Measurements from ENCODE around the gene ALX4. TPM values are rescaled to one million over a fixed set of nuclear protein-coding genes. Genes with fewer than 3 reads are reported as not detected.

Gene ALX4
- total and polyA plus RNA-seq, 11 donors, result 0.03 to 0.24 (median 0.10) TPM; not detected in 3

DNA sequence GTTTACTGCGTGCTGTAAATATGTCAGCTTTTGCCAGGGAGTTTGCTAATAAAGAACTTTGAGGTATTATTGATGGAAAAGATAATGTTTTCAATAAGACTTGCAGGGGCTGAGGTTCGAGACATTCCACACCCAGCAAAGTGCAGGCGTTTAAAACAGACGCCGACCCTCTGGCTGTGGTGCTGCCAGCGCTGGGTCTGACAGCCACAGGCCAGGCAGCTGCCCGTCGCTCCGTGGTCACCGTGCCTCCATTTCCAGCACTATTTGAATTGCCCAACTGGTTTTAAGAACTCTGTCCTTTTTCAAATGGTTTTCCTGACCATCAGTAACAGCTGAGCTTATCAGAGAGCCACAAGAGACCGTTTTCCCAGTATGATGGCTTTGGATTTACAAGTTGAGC is 28.1 kb upstream of the ALX4 start:
- ATAC-seq, result no peak
- H3K27me3 ChIP-seq, result peaks cover 0 to 61% (median 11%) of the 10 kb centered on the region in 9 donors
- no peak for DNase-seq

DNA sequence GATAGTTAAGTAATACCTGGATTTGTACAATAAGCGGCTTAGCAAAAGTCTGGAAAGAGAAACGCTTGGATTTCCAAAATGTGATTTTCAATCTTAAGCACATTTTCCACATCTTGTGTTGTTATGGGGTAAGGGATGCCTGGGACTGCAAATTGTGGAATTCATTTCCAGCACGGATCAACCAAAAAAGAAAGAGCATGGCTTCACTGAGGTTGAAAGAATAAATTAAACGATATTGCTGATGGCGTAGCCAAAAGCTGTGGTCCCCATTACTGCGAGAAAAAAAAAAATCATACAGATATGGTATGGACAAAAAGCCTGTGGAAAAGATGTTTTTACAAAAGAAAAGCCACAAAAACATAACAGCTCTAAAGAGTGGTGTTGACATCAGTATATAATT is 26.0 kb upstream of the ALX4 start:
- WGBS, 4 donors, result 64 to 73% (median 67%) methylated on average over 6 of the region's 6 CpGs
- Histone ChIP-seq H3K27me3 (peaks cover 0 to 65% (median 11%) of the 10 kb centered on the region in 9 donors), H3K27ac (no peak overlapping the region), H3K36me3 (no peaks in the 10 kb centered on the region), H3K4me1 (peaks cover 0 to 6% (median 0%) of the 10 kb centered on the region in 12 donors), H3K9me3 (no peaks in the 10 kb centered on the region), H3K4me3 (no peak overlapping the region)
- TF ChIP-seq, protein P1, sequence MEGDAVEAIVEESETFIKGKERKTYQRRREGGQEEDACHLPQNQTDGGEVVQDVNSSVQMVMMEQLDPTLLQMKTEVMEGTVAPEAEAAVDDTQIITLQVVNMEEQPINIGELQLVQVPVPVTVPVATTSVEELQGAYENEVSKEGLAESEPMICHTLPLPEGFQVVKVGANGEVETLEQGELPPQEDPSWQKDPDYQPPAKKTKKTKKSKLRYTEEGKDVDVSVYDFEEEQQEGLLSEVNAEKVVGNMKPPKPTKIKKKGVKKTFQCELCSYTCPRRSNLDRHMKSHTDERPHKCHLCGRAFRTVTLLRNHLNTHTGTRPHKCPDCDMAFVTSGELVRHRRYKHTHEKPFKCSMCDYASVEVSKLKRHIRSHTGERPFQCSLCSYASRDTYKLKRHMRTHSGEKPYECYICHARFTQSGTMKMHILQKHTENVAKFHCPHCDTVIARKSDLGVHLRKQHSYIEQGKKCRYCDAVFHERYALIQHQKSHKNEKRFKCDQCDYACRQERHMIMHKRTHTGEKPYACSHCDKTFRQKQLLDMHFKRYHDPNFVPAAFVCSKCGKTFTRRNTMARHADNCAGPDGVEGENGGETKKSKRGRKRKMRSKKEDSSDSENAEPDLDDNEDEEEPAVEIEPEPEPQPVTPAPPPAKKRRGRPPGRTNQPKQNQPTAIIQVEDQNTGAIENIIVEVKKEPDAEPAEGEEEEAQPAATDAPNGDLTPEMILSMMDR (IDR thresholded peaks at IDR 0.05), result no peak
- no peak for TF ChIP-seq POLR2A (IDR thresholded peaks at IDR 0.05)
- ATAC-seq, result no peak
- DNase-seq, result no peak
- intact Hi-C loops (cut with DNase I), result no loop called here

More for the DNA sequence above, 28.1 kb upstream of the ALX4 start:
- Histone ChIP-seq H3K9me3 (no peaks in the 10 kb centered on the region), H3K4me3 (no peak overlapping the region), H3K27ac (no peak overlapping the region), H3K36me3 (no peaks in the 10 kb centered on the region), H3K4me1 (peaks cover 0 to 6% (median 0%) of the 10 kb centered on the region in 12 donors)
- 66 to 69% (median 67%) methylated on average over 11 of the region's 11 CpGs for WGBS, 4 donors
- TF ChIP-seq POLR2A (IDR thresholded peaks at IDR 0.05), result no peak
- TF ChIP-seq, protein P1 (IDR thresholded peaks at IDR 0.05), result no peak
- intact Hi-C loops (cut with DNase I), result no loop called here

DNA sequence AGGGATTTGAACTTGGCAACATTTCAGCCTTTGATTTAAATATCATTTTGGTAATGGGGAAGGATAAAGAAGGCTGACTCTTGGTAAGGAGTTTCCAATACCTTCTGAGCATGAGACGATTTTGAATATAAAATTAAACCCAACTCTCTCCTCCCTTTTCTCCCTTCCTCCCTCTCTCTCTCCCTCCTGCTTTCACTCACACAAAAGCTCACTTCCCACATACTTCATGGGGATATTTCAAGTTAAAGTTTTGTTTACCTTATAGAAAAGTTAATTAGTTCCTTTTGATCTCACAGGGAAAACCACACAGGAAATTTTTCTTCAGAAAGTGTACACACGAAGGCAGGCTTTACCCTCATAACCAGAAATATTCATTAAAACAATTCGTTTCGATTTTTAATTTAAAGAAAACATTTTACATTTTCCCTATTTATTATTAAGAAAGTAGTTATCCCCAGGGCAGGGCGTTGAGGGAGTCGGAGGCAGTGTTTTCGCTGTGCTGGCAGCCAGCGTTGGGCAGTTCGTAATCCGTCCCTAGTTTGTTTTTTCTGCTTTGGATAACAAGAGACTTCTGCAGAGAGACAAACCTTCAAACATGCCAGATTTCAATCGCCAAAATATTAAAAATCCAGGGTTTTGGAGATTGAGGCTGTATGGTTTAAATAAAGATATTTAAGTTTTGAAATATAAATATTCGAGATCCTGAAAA is 25.3 kb upstream of the ALX4 start:
- H3K36me3 ChIP-seq, result no peaks in the 10 kb centered on the region
- H3K27ac ChIP-seq, result no peak overlapping the region
- no peaks in the 10 kb centered on the region for H3K9me3 ChIP-seq
- no peak for DNase-seq
- intact Hi-C loops (cut with DNase I), result no loop called here
- TF ChIP-seq, protein P1 (IDR thresholded peaks at IDR 0.05), result no peak
- no peak for TF ChIP-seq POLR2A (IDR thresholded peaks at IDR 0.05)
- WGBS, 4 donors, result 55 to 66% (median 60%) methylated on average over 12 of the region's 12 CpGs
- peaks cover 0 to 65% (median 11%) of the 10 kb centered on the region in 9 donors for H3K27me3 ChIP-seq
- peaks cover 0 to 6% (median 0%) of the 10 kb centered on the region in 12 donors for H3K4me1 ChIP-seq
- ATAC-seq, result no peak
- H3K4me3 ChIP-seq, result no peak overlapping the region

DNA sequence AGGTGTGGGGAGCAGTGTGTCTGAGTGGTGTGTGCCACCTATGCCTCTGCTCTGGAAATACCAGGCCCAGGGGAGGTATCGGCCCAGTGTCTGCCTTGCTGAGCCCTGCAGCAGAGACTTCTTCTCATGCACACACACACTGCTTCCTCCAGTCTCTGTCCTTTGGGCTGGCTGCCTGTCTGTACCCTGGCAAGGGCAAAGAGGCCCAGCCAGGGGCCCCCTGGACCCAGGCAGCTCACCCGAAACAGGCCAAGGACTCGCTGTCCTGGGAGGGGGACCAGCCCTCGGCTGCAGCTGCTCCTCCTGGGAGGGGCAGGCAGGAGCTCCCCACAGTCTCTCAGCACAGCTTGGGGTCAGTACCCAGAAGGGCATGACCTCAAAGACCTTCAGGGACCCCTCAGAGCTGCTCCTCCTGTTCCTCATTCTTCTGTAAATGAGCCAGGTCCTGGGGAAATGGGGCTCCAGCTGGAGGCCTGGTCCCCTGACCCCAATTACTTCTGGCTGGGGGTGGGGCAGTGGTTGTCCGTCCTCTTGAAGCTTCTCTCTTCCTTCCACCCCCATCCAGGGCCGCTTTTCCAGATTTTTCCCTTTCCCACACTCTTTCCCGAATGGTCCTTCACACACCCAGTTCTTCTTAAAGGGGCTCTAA is 24.5 kb upstream of the ALX4 start:
- ATAC-seq (peak in 3 of 4 donors; percentile 44 to 69 (median 53)), DNase-seq (no peak)
- H3K27ac ChIP-seq, result no peak overlapping the region
- WGBS, 4 donors, result 55 to 61% (median 59%) methylated on average over 7 of the region's 7 CpGs
- no peak for TF ChIP-seq POLR2A (IDR thresholded peaks at IDR 0.05)
- TF ChIP-seq, protein P1 (IDR thresholded peaks at IDR 0.05), result no peak
- H3K27me3 ChIP-seq, result peaks cover 0 to 69% (median 11%) of the 10 kb centered on the region in 9 donors
- H3K36me3 ChIP-seq, result no peaks in the 10 kb centered on the region
- H3K4me3 ChIP-seq, result no peak overlapping the region
- H3K9me3 ChIP-seq, result no peaks in the 10 kb centered on the region
- peaks cover 0 to 3% (median 0%) of the 10 kb centered on the region in 12 donors for H3K4me1 ChIP-seq
- intact Hi-C loops (cut with DNase I), result no loop called here
